MM.1S (cell line): ENCODE data around the gene DBN1.
A peak's percentile ranks its signal among the peaks of the same experiment; 100 is the strongest.

ENCODE experiments used
- DNase-seq: peaks from one replicate; pipeline ENCODE4 v3.0.0-alpha.2; 2015
- H2AFZ ChIP-seq: fragments of 300-600 bp; sonication (generic); 2 replicates; pipeline ENCODE4 v1.6.0; 2016; ENCODE audit warnings: antibody characterized with exemption, low read length
- H3F3A ChIP-seq: fragments of 300-600 bp; sonication (generic); 2 replicates; pipeline ENCODE4 v1.6.1; 2016; ENCODE audit warnings: mild to moderate bottlenecking, antibody characterized with exemption, low read length, moderate library complexity, mixed read lengths; ENCODE audit not compliant: insufficient read depth
- H3K27ac ChIP-seq: fragments of 300-600 bp; sonication (generic); 2 replicates; pipeline ENCODE4 v1.5.1; 2016; ENCODE audit warnings: mild to moderate bottlenecking, low read length
- H3K27me3 ChIP-seq: fragments of 300-600 bp; sonication (generic); replicated peaks from 2 replicates; pipeline ENCODE4 v1.6.0; 2016; ENCODE audit warnings: low read length; ENCODE audit not compliant: insufficient read depth
- H3K36me3 ChIP-seq: fragments of 300-600 bp; sonication (generic); replicated peaks from 2 replicates; pipeline ENCODE4 v1.6.1; 2016; ENCODE audit warnings: mild to moderate bottlenecking, low read length, mixed read lengths; ENCODE audit not compliant: insufficient read depth
- H3K4me1 ChIP-seq: fragments of 300-600 bp; sonication (generic); 2 replicates; pipeline ENCODE4 v1.6.1; 2016; ENCODE audit warnings: low read length, mixed read lengths
- H3K4me2 ChIP-seq: fragments of 300-600 bp; sonication (generic); 2 replicates; pipeline ENCODE4 v1.6.0; 2016; ENCODE audit warnings: low read depth, low read length
- H3K4me3 ChIP-seq: fragments of 300-600 bp; sonication (generic); 2 replicates; pipeline ENCODE4 v1.5.1; 2016; ENCODE audit warnings: low read length, mixed read lengths
- H3K79me2 ChIP-seq: fragments of 300-600 bp; sonication (generic); 2 replicates; pipeline ENCODE4 v1.6.1; 2016; ENCODE audit warnings: mixed run types, low read length, mixed read lengths
- H3K9ac ChIP-seq: fragments of 300-600 bp; sonication (generic); 2 replicates; pipeline ENCODE4 v1.6.1; 2016; ENCODE audit warnings: low read length, mixed read lengths
- H3K9me2 ChIP-seq: fragments of 300-600 bp; sonication (generic); replicated peaks from 2 replicates; pipeline ENCODE4 v1.6.1; 2016; ENCODE audit warnings: mild to moderate bottlenecking, low read length, mixed read lengths; ENCODE audit not compliant: insufficient read depth
- H3K9me3 ChIP-seq: fragments of 300-600 bp; sonication (generic); replicated peaks from 2 replicates; pipeline ENCODE4 v1.6.1; 2016; ENCODE audit warnings: mild to moderate bottlenecking, low read length, mixed read lengths; ENCODE audit not compliant: insufficient read depth
- H4K20me1 ChIP-seq: fragments of 300-600 bp; sonication (generic); 2 replicates; pipeline ENCODE4 v1.6.1; 2016; ENCODE audit warnings: mild to moderate bottlenecking, low read length, moderate library complexity, mixed read lengths; ENCODE audit not compliant: insufficient read depth
- CTCF ChIP-seq: fragments of 300-600 bp; sonication (generic); IDR thresholded peaks from 2 replicates; pipeline ENCODE4 v1.5.1; 2016; ENCODE audit warnings: antibody characterized with exemption, low read length, mixed read lengths
- EZH2 ChIP-seq: fragments of 300-600 bp; sonication (generic); optimal IDR thresholded peaks from 2 replicates; pipeline ENCODE3; 2017; ENCODE audit warnings: low read depth, mild to moderate bottlenecking, antibody characterized with exemption, low read length, mixed read lengths
- EZH2phosphoT487 ChIP-seq: fragments of 300-600 bp; sonication (generic); IDR thresholded peaks from 2 replicates; pipeline ENCODE4 v1.6.1; 2018; ENCODE audit warnings: antibody characterized with exemption, low read length

Gene DBN1

GRCh38 chr5:177502886-177503285, 29.5 kb upstream of the DBN1 start:
- H3F3A ChIP-seq = peaks cover 14% of the 10 kb centered on the region
- peaks cover 19% of the 10 kb centered on the region for H3K27me3 ChIP-seq
- no peaks in the 10 kb centered on the region for H3K79me2 ChIP-seq
- H3K36me3 ChIP-seq = no peaks in the 10 kb centered on the region
- no peak overlapping the region for H3K9ac ChIP-seq
- no peaks in the 10 kb centered on the region; the same call in 1 of the 2 replicates for H4K20me1 ChIP-seq
- no peak for DNase-seq
- TF ChIP-seq CTCF (no peak), EZH2 (no peak), EZH2phosphoT487 (no peak)
- H2AFZ ChIP-seq = no peak overlapping the region
- no peak overlapping the region for H3K4me3 ChIP-seq
- peaks cover 20% of the 10 kb centered on the region for H3K4me1 ChIP-seq
- no peaks in the 10 kb centered on the region for H3K9me2 ChIP-seq
- H3K9me3 ChIP-seq = no peaks in the 10 kb centered on the region
- peak overlapping the region; percentile 57; the same call in 1 of the 2 replicates for H3K4me2 ChIP-seq
- no peak overlapping the region for H3K27ac ChIP-seq

GRCh38 chr5:177501874-177502678, 28.6 kb upstream of the DBN1 start:
- Histone ChIP-seq H3F3A (peaks cover 14% of the 10 kb centered on the region), H3K79me2 (no peaks in the 10 kb centered on the region), H3K9me3 (no peaks in the 10 kb centered on the region), H3K36me3 (no peaks in the 10 kb centered on the region), H3K27ac (no peak overlapping the region), H3K9me2 (no peaks in the 10 kb centered on the region), H3K9ac (no peak overlapping the region), H3K27me3 (peaks cover 21% of the 10 kb centered on the region), H4K20me1 (no peaks in the 10 kb centered on the region; the same call in 1 of the 2 replicates), H2AFZ (no peak overlapping the region), H3K4me1 (peaks cover 22% of the 10 kb centered on the region), H3K4me3 (no peak overlapping the region), H3K4me2 (peak overlapping the region; percentile 57)
- DNase-seq = peak; percentile 22
- TF ChIP-seq EZH2phosphoT487 = 0 out of 2 replicates have a peak, but pooled peaks have one; percentile 60
- TF ChIP-seq CTCF = no peak

GRCh38 chr5:177500685-177501522, 27.5 kb upstream of the DBN1 start:
- Histone ChIP-seq H3K27me3 (peaks cover 21% of the 10 kb centered on the region), H3K4me2 (peak overlapping the region; percentile 14; the same call in 1 of the 2 replicates), H3K4me1 (peaks cover 22% of the 10 kb centered on the region), H3K79me2 (no peaks in the 10 kb centered on the region), H2AFZ (no peak overlapping the region), H3K27ac (no peak overlapping the region), H3K9me3 (no peaks in the 10 kb centered on the region), H3K9ac (no peak overlapping the region), H3K36me3 (no peaks in the 10 kb centered on the region), H3K9me2 (no peaks in the 10 kb centered on the region), H3K4me3 (no peak overlapping the region), H3F3A (peaks cover 14% of the 10 kb centered on the region), H4K20me1 (no peaks in the 10 kb centered on the region; the same call in 1 of the 2 replicates)
- peak; percentile 71 for DNase-seq
- TF ChIP-seq CTCF = peak; percentile 93
- TF ChIP-seq EZH2 = no peak
